Measurements from ENCODE around the gene TPPP2. TPM values are rescaled to one million over a fixed set of nuclear protein-coding genes. Genes with fewer than 3 reads are reported as not detected.
"Not testable (repeated sequence)": the region's sequence is repeated elsewhere in the genome, so short reads cannot be mapped to it uniquely, and the experiment has no call there.

TPPP2 gene
- total RNA-seq, result under 1 TPM in 1 of 4 donors, not detected in 3; 0.67 TPM

DNA sequence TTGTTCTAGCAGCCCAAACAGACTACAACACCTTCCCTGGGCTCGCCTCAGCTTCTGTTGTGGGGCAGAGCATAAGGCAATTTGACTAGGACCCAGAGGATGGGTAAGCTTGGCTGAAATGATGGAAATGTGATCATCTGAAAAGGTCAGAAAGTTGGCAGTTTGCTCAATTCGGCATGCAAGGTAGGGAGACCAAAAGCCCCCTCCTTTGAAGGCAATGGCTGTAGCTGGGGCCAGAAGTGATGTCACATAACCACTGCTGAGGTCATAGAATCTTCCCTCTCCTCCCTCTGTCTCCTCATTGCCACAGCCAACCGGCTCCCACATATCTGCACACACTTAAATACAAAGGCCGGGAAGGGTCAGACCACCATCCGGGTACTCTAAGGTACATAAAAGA, at the start of gene TPPP2:
Gene TPPP2 (plus strand): TSS at position 301 of the 400 bp plus-strand sequence. CDS start 365 bp downstream, outside the sequence.
- no peaks in the 10 kb centered on the region for H3K9me3 ChIP-seq
- no peak for TF ChIP-seq POLR2A (IDR thresholded peaks at IDR 0.05)
- TF ChIP-seq, protein P1, sequence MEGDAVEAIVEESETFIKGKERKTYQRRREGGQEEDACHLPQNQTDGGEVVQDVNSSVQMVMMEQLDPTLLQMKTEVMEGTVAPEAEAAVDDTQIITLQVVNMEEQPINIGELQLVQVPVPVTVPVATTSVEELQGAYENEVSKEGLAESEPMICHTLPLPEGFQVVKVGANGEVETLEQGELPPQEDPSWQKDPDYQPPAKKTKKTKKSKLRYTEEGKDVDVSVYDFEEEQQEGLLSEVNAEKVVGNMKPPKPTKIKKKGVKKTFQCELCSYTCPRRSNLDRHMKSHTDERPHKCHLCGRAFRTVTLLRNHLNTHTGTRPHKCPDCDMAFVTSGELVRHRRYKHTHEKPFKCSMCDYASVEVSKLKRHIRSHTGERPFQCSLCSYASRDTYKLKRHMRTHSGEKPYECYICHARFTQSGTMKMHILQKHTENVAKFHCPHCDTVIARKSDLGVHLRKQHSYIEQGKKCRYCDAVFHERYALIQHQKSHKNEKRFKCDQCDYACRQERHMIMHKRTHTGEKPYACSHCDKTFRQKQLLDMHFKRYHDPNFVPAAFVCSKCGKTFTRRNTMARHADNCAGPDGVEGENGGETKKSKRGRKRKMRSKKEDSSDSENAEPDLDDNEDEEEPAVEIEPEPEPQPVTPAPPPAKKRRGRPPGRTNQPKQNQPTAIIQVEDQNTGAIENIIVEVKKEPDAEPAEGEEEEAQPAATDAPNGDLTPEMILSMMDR (IDR thresholded peaks at IDR 0.05), result no peak
- H3K4me3 ChIP-seq, result no peak within 1 kb of the TSS
- no peak for DNase-seq
- H3K4me1 ChIP-seq, result peaks cover 5 to 12% of the 10 kb centered on the region in 2 donors
- H3K27me3 ChIP-seq, result no peaks in the 10 kb centered on the region
- intact Hi-C loops (cut with DNase I; ENCODE audit: low total_unique reads), result no loop called here
- peak within 1 kb of the TSS in 1 of 2 donors; percentile 49 for H3K27ac ChIP-seq
- H3K36me3 ChIP-seq, result no peaks in the 10 kb centered on the region

DNA sequence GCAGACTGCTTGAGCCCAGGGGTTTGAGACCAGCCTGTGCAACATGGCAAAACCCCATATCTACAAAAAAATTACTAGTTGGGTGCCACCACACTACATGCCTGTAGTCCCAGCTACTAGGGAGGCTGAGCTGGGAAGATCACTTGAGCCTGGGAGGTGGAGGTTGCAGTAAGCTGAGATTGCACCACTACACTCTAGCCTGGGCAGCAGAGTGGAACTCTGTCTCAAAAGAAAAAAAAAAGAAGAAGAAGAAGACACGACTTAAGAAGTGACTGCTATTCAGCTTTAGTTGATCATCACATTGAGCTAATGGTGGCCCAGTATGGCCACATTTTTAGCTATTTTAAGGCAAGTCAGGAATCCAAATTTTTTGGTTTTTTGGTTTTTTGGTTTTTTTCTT, 49.1 kb upstream of the TPPP2 start:
- Histone ChIP-seq H3K9me3 (no peaks in the 10 kb centered on the region), H3K4me3 (no peak overlapping the region), H3K36me3 (no peaks in the 10 kb centered on the region), H3K27ac (no peak overlapping the region), H3K4me1 (no peaks in the 10 kb centered on the region), H3K27me3 (no peaks in the 10 kb centered on the region)
- no peak for TF ChIP-seq POLR2A (IDR thresholded peaks at IDR 0.05)
- TF ChIP-seq, protein P1 (IDR thresholded peaks at IDR 0.05), result no peak
- intact Hi-C loops (cut with DNase I; ENCODE audit: low total_unique reads), result no loop called here
- DNase-seq, result no peak

DNA sequence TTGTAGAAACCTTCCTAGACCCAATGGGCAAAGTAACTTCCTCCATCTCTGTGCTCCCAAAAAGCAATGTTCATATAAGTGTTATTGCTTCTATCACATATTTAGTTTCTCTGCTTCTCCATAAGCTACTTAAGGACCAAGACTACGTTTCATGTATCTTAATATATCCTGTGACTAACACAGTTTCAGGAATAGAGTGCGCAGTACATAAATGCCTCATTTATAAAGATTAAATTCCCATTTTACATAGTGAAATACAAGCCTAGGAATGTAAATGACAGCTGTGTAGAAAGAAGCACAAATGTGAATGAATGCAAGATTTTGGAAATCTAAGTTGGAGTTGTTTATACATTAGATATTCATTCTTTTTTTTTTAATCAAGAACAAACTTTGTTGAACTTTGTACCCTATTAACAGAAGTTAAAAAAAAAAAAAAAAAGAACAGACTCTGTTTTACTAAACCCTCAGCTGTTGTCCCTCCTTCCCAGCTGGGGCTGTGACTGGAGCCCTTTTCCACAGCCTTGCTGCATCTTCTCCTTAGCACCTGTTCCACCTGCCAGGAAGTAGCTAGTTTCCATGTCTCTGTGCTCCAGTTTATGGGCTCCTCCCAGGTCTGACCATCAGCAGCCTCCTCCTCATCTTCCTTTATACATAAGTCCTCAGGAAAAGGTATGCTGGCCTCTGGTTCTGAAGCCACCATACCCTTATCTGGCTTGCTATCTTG, 47.2 kb upstream of the TPPP2 start:
- DNase-seq, result no peak
- Histone ChIP-seq H3K4me1 (no peaks in the 10 kb centered on the region), H3K27ac (no peak overlapping the region), H3K9me3 (no peaks in the 10 kb centered on the region), H3K27me3 (no peaks in the 10 kb centered on the region), H3K4me3 (no peak overlapping the region), H3K36me3 (no peaks in the 10 kb centered on the region)
- intact Hi-C loops (cut with DNase I; ENCODE audit: low total_unique reads), result no loop called here
- no peak for TF ChIP-seq POLR2A (IDR thresholded peaks at IDR 0.05)
- TF ChIP-seq, protein P1 (IDR thresholded peaks at IDR 0.05), result no peak

DNA sequence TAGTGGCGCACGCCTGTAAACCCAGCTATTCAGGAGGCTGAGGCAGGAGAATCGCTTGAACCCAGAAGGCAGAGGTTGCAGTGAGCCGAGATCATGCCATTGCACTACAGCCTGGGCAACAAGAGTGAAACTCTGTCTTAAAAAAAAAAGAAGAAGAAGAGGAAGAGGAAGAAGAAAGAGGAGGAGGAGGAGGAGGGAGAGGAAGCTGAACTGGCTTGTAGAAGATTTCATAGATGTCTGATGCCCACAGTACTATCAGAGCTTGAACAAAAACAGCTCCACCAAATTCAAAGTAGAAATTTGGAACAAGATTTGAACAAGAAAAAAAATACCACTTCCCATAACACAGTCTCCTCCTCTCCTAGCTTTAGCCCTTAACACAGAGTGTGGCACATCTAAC, 44.4 kb upstream of the TPPP2 start:
- H3K4me3 ChIP-seq; DNase-seq; H3K36me3 ChIP-seq; intact Hi-C loops (cut with DNase I; ENCODE audit: low total_unique reads); H3K27ac ChIP-seq; H3K4me1 ChIP-seq; H3K9me3 ChIP-seq; H3K27me3 ChIP-seq: not testable (repeated sequence)

DNA sequence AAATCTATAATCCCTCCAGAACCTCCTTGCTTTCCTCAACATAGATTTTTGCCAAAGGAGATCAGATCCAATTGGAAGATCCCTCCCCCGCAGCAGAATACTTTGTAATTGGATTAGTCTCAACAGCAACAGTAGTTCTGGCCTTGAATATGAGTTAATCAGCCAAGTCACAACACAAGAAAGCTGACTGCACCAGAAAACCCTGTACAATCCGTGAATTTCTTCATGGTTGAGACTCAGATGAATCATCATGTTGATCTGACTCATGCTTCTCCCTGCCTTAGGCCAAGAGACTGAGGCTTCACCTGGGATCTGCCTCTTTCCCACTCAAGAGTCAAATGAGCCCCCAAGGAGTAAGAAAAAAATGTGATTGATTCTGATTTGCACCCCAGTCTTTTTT, 43.2 kb upstream of the TPPP2 start:
- Histone ChIP-seq H3K27me3 (no peaks in the 10 kb centered on the region), H3K4me1 (peaks cover 0 to 11% of the 10 kb centered on the region in 2 donors), H3K36me3 (no peaks in the 10 kb centered on the region), H3K27ac (peak overlapping the region; percentile 63 to 68), H3K9me3 (no peaks in the 10 kb centered on the region), H3K4me3 (no peak overlapping the region)
- intact Hi-C loops (cut with DNase I; ENCODE audit: low total_unique reads), result no loop called here
- TF ChIP-seq POLR2A (IDR thresholded peaks at IDR 0.05), result no peak
- TF ChIP-seq, protein P1 (IDR thresholded peaks at IDR 0.05), result no peak
- peak; percentile 35 to 52 for DNase-seq
